Measurements from ENCODE around the gene TBC1D13. TPM values are rescaled to one million over a fixed set of nuclear protein-coding genes. Genes with fewer than 3 reads are reported as not detected.
A peak's percentile ranks its signal among the peaks of the same experiment; 100 is the strongest.

TBC1D13 gene
- total and polyA plus RNA-seq, 9 of the 15 experiments (the other 6 are each of a cell fraction or from before 2014, with no cell fraction given) = 2.3 to 28.7 (median 11.4) TPM

- TF ChIP-seq NFIC (IDR thresholded peaks at IDR 0.05) (peak; percentile 68), HNRNPH1 (optimal IDR thresholded peaks at IDR 0.05; ENCODE audit: low read depth, low read length) (no peak), RFX5 (IDR thresholded peaks at IDR 0.05; ENCODE audit: low read depth, low read length) (no peak; the same call in 1 of the 2 replicates), ZFP36 (IDR thresholded peaks at IDR 0.05; ENCODE audit: low read depth, low read length, partially characterized antibody) (no peak), SMAD2 (IDR thresholded peaks at IDR 0.05; ENCODE audit: low read depth, low read length) (no peak), SIN3B (IDR thresholded peaks at IDR 0.05; ENCODE audit: low read depth) (peak; percentile 87)
- TF ChIP-seq, protein P1, sequence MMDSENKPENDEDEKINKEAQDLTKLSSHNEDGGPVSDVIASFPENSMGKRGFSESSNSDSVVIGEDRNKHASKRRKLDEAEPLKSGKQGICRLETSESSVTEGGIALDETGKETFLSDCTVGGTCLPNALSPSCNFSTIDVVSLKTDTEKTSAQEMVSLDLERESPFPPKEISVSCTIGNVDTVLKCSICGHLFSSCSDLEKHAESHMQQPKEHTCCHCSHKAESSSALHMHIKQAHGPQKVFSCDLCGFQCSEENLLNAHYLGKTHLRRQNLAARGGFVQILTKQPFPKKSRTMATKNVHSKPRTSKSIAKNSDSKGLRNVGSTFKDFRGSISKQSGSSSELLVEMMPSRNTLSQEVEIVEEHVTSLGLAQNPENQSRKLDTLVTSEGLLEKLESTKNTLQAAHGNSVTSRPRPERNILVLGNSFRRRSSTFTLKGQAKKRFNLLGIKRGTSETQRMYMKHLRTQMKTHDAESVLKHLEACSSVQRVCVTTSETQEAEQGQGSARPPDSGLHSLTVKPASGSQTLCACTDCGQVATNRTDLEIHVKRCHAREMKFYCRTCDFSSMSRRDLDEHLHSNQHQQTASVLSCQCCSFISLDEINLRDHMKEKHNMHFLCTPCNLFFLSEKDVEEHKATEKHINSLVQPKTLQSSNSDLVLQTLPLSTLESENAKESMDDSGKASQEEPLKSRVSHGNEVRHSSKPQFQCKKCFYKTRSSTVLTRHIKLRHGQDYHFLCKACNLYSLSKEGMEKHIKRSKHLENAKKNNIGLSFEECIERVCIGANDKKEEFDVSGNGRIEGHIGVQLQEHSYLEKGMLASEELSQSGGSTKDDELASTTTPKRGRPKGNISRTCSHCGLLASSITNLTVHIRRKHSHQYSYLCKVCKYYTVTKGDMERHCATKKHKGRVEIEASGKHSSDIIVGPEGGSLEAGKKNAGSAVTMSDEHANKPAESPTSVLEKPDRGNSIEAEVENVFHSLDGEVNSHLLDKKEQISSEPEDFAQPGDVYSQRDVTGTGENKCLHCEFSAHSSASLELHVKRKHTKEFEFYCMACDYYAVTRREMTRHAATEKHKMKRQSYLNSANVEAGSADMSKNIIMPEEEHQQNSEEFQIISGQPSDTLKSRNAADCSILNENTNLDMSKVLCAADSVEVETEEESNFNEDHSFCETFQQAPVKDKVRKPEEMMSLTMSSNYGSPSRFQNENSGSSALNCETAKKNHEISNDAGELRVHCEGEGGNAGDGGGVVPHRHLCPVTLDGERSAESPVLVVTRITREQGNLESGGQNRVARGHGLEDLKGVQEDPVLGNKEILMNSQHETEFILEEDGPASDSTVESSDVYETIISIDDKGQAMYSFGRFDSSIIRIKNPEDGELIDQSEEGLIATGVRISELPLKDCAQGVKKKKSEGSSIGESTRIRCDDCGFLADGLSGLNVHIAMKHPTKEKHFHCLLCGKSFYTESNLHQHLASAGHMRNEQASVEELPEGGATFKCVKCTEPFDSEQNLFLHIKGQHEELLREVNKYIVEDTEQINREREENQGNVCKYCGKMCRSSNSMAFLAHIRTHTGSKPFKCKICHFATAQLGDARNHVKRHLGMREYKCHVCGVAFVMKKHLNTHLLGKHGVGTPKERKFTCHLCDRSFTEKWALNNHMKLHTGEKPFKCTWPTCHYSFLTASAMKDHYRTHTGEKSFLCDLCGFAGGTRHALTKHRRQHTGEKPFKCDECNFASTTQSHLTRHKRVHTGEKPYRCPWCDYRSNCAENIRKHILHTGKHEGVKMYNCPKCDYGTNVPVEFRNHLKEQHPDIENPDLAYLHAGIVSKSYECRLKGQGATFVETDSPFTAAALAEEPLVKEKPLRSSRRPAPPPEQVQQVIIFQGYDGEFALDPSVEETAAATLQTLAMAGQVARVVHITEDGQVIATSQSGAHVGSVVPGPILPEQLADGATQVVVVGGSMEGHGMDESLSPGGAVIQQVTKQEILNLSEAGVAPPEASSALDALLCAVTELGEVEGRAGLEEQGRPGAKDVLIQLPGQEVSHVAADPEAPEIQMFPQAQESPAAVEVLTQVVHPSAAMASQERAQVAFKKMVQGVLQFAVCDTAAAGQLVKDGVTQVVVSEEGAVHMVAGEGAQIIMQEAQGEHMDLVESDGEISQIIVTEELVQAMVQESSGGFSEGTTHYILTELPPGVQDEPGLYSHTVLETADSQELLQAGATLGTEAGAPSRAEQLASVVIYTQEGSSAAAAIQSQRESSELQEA (IDR thresholded peaks at IDR 0.05; ENCODE audit: low read depth) = no peak
- TF ChIP-seq, protein P2, sequence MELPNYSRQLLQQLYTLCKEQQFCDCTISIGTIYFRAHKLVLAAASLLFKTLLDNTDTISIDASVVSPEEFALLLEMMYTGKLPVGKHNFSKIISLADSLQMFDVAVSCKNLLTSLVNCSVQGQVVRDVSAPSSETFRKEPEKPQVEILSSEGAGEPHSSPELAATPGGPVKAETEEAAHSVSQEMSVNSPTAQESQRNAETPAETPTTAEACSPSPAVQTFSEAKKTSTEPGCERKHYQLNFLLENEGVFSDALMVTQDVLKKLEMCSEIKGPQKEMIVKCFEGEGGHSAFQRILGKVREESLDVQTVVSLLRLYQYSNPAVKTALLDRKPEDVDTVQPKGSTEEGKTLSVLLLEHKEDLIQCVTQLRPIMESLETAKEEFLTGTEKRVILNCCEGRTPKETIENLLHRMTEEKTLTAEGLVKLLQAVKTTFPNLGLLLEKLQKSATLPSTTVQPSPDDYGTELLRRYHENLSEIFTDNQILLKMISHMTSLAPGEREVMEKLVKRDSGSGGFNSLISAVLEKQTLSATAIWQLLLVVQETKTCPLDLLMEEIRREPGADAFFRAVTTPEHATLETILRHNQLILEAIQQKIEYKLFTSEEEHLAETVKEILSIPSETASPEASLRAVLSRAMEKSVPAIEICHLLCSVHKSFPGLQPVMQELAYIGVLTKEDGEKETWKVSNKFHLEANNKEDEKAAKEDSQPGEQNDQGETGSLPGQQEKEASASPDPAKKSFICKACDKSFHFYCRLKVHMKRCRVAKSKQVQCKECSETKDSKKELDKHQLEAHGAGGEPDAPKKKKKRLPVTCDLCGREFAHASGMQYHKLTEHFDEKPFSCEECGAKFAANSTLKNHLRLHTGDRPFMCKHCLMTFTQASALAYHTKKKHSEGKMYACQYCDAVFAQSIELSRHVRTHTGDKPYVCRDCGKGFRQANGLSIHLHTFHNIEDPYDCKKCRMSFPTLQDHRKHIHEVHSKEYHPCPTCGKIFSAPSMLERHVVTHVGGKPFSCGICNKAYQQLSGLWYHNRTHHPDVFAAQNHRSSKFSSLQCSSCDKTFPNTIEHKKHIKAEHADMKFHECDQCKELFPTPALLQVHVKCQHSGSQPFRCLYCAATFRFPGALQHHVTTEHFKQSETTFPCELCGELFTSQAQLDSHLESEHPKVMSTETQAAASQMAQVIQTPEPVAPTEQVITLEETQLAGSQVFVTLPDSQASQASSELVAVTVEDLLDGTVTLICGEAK (IDR thresholded peaks at IDR 0.05) = peak; percentile 97
- TF ChIP-seq, protein P2 (CRISPR knock-in tag; IDR thresholded peaks at IDR 0.05) = no peak
Measured at GRCh38 chr9:128771745-128772519, 15.1 kb upstream of the TBC1D13 start, which contains the start of gene ZER1 (continued).
